OCI-LY3 (cell line): ENCODE measurements around the gene TWSG1.

Source experiments
- CTCF ChIP-seq: fragments of 200-600, 300-600 bp; sonication (generic); IDR thresholded peaks from 2 replicates; pipeline ENCODE4 v1.5.1; 2014; ENCODE audit warnings: antibody characterized with exemption, low read length, low read depth
- EZH2phosphoT487 ChIP-seq: fragments of 200-600 bp; shearing (Covaris generic); IDR thresholded peaks from 2 replicates; pipeline ENCODE4 v1.6.1; 2018; ENCODE audit warnings: antibody characterized with exemption, mixed run types, low read depth

DNA sequence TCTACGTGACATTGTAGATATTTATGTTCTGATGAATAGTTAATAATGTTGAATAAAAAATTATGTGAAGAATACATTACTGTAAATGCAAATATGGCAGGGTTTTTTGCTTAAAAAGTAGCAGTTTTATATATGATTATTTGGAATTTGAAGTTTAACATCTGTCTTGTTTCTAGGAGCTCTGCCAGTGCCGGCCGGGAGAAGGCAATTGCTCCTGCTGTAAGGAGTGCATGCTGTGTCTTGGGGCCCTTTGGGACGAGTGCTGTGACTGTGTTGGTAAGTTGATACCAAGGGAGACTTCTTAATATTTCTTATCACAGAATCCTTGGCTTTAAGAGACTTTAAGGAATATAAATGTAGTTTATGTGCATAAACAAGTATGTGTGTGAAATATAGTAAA lies 25.2 kb downstream of the TWSG1 start:
- TF ChIP-seq CTCF, result no peak
- no peak for TF ChIP-seq EZH2phosphoT487
